Endodermal cell (in vitro differentiated cells): ENCODE data around the gene WHRN. TPM values are rescaled to one million over a fixed set of nuclear protein-coding genes. Genes with fewer than 3 reads are reported as not detected.

Source experiments
- DNase-seq: peaks from one replicate; pipeline ENCODE4 v3.0.0-alpha.2; 2017
- H3K27ac ChIP-seq: 2 replicates; pipeline ENCODE4 v1.5.1; 2013; ENCODE audit warnings: mild to moderate bottlenecking, low read depth, low read length, moderate library complexity
- H3K27me3 ChIP-seq: 2 replicates; pipeline ENCODE4 v1.6.1; 2013; ENCODE audit warnings: mild to moderate bottlenecking, low read length, moderate library complexity; ENCODE audit not compliant: insufficient read depth, control insufficient read depth, poor library complexity, severe bottlenecking
- H3K36me3 ChIP-seq: 2 replicates; pipeline ENCODE4 v1.7.0; 2013; ENCODE audit warnings: mild to moderate bottlenecking, low read length, moderate library complexity; ENCODE audit not compliant: control insufficient read depth, insufficient read depth
- H3K4me1 ChIP-seq: one replicate; pipeline ENCODE4 v1.7.0; 2013; ENCODE audit warnings: low read length; ENCODE audit not compliant: control insufficient read depth, insufficient read depth
- H3K4me3 ChIP-seq: 2 replicates; pipeline ENCODE4 v1.5.1; 2013; ENCODE audit warnings: mild to moderate bottlenecking, low read length, moderate library complexity
- H3K9ac ChIP-seq: 2 replicates; pipeline ENCODE4 v1.6.1; 2013; ENCODE audit warnings: mild to moderate bottlenecking, low read length, moderate library complexity; ENCODE audit not compliant: poor library complexity, severe bottlenecking; ENCODE audit errors: extremely low read depth
- H3K9me3 ChIP-seq: 2 replicates; pipeline ENCODE4 v1.6.1; 2013; ENCODE audit warnings: mild to moderate bottlenecking, low read length, moderate library complexity; ENCODE audit not compliant: control insufficient read depth
- H3K27ac Mint-ChIP-seq: 2 replicates; pipeline ENCODE4 v1.8.0; 2020; ENCODE audit warnings: mixed read lengths
- H3K27me3 Mint-ChIP-seq: 2 replicates; pipeline ENCODE4 v1.8.0; 2021; ENCODE audit warnings: mild to moderate bottlenecking, mixed read lengths; ENCODE audit not compliant: insufficient read depth
- H3K36me3 Mint-ChIP-seq: 2 replicates; pipeline ENCODE4 v1.8.0; 2020; ENCODE audit warnings: low read depth, mixed read lengths
- H3K4me1 Mint-ChIP-seq: 2 replicates; pipeline ENCODE4 v1.8.0; 2020; ENCODE audit warnings: mixed read lengths
- H3K4me3 Mint-ChIP-seq: 2 replicates; pipeline ENCODE4 v1.8.0; 2020; ENCODE audit warnings: mild to moderate bottlenecking, moderate library complexity, mixed read lengths
- H3K9me3 Mint-ChIP-seq: 2 replicates; pipeline ENCODE4 v1.8.0; 2020; ENCODE audit warnings: mild to moderate bottlenecking, mixed read lengths
- WGBS, 2 experiments: methylation state at CpG; one replicate each; pipeline versions ENCODE4 v1.1.5 to v1.1.7; 2013; ENCODE audit warnings: missing lambda C conversion rate in 2 of 2, mixed read lengths in 1 of 2; ENCODE audit not compliant: insufficient coverage in 1 of 2, insufficient read length in 1 of 2; 5-methylcytosine and 5-hydroxymethylcytosine counted together
- total RNA-seq, 2 donors: library from RNA; stranded (reverse); fragmentation: NEBNext Ultra II Directional in 1 of 2; extraction: Animal tissue kit (Norgen Biotek cat#: 25700) in 1 of 2; gene quantifications; 2 replicates in 1 of 2; 3 replicates in 1 of 2; pipeline ENCODE4 v1.2.1, GENCODE V29; 2021
- TF ChIP-seq, protein P1 (sequence below): fragments of 200-600 bp; sonication (generic); conservative IDR thresholded peaks from 2 replicates; pipeline ENCODE4 v1.5.0; 2021; ENCODE audit warnings: antibody characterized with exemption, mild to moderate bottlenecking

Gene WHRN
- total RNA-seq, 2 donors from 2014 or later, result 7.0 to 12.8 TPM

DNA sequence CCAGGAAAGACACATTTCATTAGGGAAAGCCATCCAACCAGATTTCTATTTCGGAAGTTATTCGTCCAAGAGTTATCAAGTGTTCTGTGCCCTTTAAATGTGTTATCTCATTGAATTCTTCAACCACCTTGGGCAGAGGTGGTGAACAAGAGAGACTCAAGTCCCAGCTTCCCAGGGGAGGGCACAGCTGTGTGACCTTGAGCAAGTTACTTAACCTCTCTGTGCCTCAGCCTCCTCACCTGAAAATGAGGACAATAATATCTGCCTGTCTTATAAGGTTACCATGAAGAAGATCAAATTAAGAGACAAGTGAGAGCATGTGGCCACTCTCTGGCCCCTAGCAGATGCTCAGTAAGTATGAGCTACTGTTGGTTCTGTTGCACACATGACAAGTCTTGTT, 37.4 kb downstream of the WHRN start:
- no peak overlapping the region for H3K9ac ChIP-seq
- Mint-ChIP-seq H3K36me3 (peaks cover 6% of the 10 kb centered on the region), H3K27me3 (no peaks in the 10 kb centered on the region), H3K4me3 (no peak overlapping the region), H3K27ac (no peak overlapping the region), H3K4me1 (no peaks in the 10 kb centered on the region), H3K9me3 (peaks cover 2% of the 10 kb centered on the region)
- no peaks in the 10 kb centered on the region for H3K9me3 ChIP-seq
- H3K27me3 ChIP-seq, result no peaks in the 10 kb centered on the region
- H3K27ac ChIP-seq, result no peak overlapping the region
- WGBS, 2 experiments, result 93 to 100% methylated on average over 2 of the region's 2 CpGs
- no peaks in the 10 kb centered on the region for H3K36me3 ChIP-seq
- no peaks in the 10 kb centered on the region for H3K4me1 ChIP-seq
- TF ChIP-seq, protein P1, sequence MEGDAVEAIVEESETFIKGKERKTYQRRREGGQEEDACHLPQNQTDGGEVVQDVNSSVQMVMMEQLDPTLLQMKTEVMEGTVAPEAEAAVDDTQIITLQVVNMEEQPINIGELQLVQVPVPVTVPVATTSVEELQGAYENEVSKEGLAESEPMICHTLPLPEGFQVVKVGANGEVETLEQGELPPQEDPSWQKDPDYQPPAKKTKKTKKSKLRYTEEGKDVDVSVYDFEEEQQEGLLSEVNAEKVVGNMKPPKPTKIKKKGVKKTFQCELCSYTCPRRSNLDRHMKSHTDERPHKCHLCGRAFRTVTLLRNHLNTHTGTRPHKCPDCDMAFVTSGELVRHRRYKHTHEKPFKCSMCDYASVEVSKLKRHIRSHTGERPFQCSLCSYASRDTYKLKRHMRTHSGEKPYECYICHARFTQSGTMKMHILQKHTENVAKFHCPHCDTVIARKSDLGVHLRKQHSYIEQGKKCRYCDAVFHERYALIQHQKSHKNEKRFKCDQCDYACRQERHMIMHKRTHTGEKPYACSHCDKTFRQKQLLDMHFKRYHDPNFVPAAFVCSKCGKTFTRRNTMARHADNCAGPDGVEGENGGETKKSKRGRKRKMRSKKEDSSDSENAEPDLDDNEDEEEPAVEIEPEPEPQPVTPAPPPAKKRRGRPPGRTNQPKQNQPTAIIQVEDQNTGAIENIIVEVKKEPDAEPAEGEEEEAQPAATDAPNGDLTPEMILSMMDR, result no peak
- peak; percentile 18 for DNase-seq
- H3K4me3 ChIP-seq, result no peak overlapping the region

DNA sequence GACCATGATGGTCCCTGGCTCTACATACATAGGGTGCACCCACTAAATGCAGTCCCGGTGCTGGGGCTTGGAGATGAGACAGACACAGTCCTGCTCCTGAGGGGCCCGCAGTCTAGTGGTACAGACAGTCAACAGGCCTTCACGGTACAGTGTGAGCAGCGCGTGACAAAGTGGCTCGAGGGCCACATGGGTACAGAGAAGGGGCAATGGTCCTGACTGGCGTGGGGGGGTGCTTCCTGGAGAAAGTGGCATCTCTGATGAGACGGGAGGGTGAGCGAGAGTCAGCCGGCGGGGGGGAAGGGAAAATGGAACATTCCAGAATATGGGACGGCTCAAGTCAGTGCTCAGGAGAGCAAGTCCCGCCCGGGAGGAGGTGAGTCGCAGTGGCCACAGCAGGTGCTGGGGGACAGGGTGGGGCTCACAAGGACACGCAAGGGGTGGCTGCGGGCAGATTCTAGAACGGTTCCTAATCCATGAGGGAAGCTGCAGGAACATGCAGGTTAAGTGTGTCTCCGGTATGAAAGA, 38.0 kb downstream of the WHRN start:
- WGBS, 2 experiments, result 93 to 94% methylated on average over 17 to 19 of the region's 19 CpGs
- no peak overlapping the region for H3K27ac Mint-ChIP-seq
- TF ChIP-seq, protein P1, result no peak
- peaks cover 2% of the 10 kb centered on the region for H3K9me3 Mint-ChIP-seq
- Histone ChIP-seq H3K4me3 (no peak overlapping the region), H3K9me3 (no peaks in the 10 kb centered on the region), H3K9ac (no peak overlapping the region), H3K36me3 (no peaks in the 10 kb centered on the region), H3K27ac (no peak overlapping the region), H3K27me3 (no peaks in the 10 kb centered on the region), H3K4me1 (no peaks in the 10 kb centered on the region)
- H3K4me1 Mint-ChIP-seq, result no peaks in the 10 kb centered on the region
- peaks cover 6% of the 10 kb centered on the region for H3K36me3 Mint-ChIP-seq
- peak; percentile 41 for DNase-seq
- no peaks in the 10 kb centered on the region for H3K27me3 Mint-ChIP-seq
- no peak overlapping the region for H3K4me3 Mint-ChIP-seq

DNA sequence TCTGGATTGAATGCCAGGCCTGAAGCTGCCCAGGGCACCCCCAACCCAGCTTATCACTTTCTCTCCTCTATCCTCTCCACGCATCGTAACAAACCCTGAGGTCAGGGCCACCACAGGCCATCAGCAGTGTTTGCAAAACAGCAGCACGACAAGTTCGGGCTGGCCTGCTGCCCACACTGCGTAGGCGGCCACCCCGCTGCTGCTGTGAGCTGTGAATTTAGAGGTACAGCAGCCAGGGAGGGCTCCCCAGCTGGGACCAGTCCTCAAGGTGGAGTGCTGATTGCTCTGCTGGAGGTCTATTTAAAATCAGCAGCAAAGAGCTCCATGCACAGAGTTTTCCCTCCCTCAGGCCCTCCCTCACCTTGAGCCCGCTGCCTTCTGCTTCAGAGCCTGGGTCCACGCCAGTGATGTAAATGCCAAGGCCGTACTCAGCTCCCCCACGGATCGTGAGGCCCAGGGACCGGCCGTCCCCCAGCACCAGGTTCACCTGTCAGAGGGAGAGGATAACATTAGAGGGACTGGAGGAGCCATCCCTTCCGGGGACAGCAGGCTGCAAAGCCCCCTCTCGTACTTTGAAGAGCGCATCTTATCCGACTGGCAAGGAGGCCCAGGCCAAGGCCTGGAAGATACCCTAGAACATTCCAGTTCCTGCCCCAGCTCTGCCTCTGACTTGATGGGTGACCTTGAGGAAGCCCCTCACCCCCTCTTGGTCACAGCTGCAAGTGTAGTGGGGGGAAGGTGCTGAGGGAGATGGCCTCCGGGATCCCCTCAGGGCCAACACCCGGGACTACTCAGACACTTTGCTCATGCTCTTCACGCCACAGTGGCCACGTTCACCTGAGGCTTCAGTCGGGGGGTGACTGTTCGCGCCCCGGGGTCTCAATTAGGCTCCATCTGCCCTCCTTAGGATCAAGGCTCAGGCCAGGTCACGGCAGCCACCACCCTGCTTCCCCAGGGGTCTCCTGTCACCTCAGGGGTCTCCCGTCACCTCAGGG, 39.1 kb downstream of the WHRN start:
- H3K27ac ChIP-seq, result no peak overlapping the region
- Mint-ChIP-seq H3K9me3 (peaks cover 2% of the 10 kb centered on the region), H3K36me3 (peaks cover 6% of the 10 kb centered on the region), H3K27me3 (no peaks in the 10 kb centered on the region), H3K4me3 (no peak overlapping the region), H3K4me1 (no peaks in the 10 kb centered on the region), H3K27ac (no peak overlapping the region)
- no peak overlapping the region for H3K4me3 ChIP-seq
- no peaks in the 10 kb centered on the region for H3K36me3 ChIP-seq
- no peaks in the 10 kb centered on the region for H3K27me3 ChIP-seq
- TF ChIP-seq, protein P1, result no peak
- peak; percentile 46 for DNase-seq
- no peaks in the 10 kb centered on the region for H3K4me1 ChIP-seq
- 89 to 97% methylated on average over 12 to 28 of the region's 28 CpGs for WGBS, 2 experiments
- no peaks in the 10 kb centered on the region for H3K9me3 ChIP-seq
- no peak overlapping the region for H3K9ac ChIP-seq
